Endodermal cell (in vitro differentiated cells): ENCODE data around the gene C1orf185. TPM values are rescaled to one million over a fixed set of nuclear protein-coding genes. Genes with fewer than 3 reads are reported as not detected.
"Not testable (repeated sequence)": the region's sequence is repeated elsewhere in the genome, so short reads cannot be mapped to it uniquely, and the experiment has no call there.

ENCODE experiments used
- DNase-seq: peaks from one replicate; pipeline ENCODE4 v3.0.0-alpha.2; 2017
- H3K27ac ChIP-seq: 2 replicates; pipeline ENCODE4 v1.5.1; 2013; ENCODE audit warnings: mild to moderate bottlenecking, low read depth, low read length, moderate library complexity
- H3K27me3 ChIP-seq: 2 replicates; pipeline ENCODE4 v1.6.1; 2013; ENCODE audit warnings: mild to moderate bottlenecking, low read length, moderate library complexity; ENCODE audit not compliant: insufficient read depth, control insufficient read depth, poor library complexity, severe bottlenecking
- H3K36me3 ChIP-seq: 2 replicates; pipeline ENCODE4 v1.7.0; 2013; ENCODE audit warnings: mild to moderate bottlenecking, low read length, moderate library complexity; ENCODE audit not compliant: control insufficient read depth, insufficient read depth
- H3K4me1 ChIP-seq: one replicate; pipeline ENCODE4 v1.7.0; 2013; ENCODE audit warnings: low read length; ENCODE audit not compliant: control insufficient read depth, insufficient read depth
- H3K4me3 ChIP-seq: 2 replicates; pipeline ENCODE4 v1.5.1; 2013; ENCODE audit warnings: mild to moderate bottlenecking, low read length, moderate library complexity
- H3K9ac ChIP-seq: 2 replicates; pipeline ENCODE4 v1.6.1; 2013; ENCODE audit warnings: mild to moderate bottlenecking, low read length, moderate library complexity; ENCODE audit not compliant: poor library complexity, severe bottlenecking; ENCODE audit errors: extremely low read depth
- H3K9me3 ChIP-seq: 2 replicates; pipeline ENCODE4 v1.6.1; 2013; ENCODE audit warnings: mild to moderate bottlenecking, low read length, moderate library complexity; ENCODE audit not compliant: control insufficient read depth
- H3K27ac Mint-ChIP-seq: 2 replicates; pipeline ENCODE4 v1.8.0; 2020; ENCODE audit warnings: mixed read lengths
- H3K27me3 Mint-ChIP-seq: 2 replicates; pipeline ENCODE4 v1.8.0; 2021; ENCODE audit warnings: mild to moderate bottlenecking, mixed read lengths; ENCODE audit not compliant: insufficient read depth
- H3K36me3 Mint-ChIP-seq: 2 replicates; pipeline ENCODE4 v1.8.0; 2020; ENCODE audit warnings: low read depth, mixed read lengths
- H3K4me1 Mint-ChIP-seq: 2 replicates; pipeline ENCODE4 v1.8.0; 2020; ENCODE audit warnings: mixed read lengths
- H3K4me3 Mint-ChIP-seq: 2 replicates; pipeline ENCODE4 v1.8.0; 2020; ENCODE audit warnings: mild to moderate bottlenecking, moderate library complexity, mixed read lengths
- H3K9me3 Mint-ChIP-seq: 2 replicates; pipeline ENCODE4 v1.8.0; 2020; ENCODE audit warnings: mild to moderate bottlenecking, mixed read lengths
- CTCF ChIP-seq: fragments of 200-600 bp; sonication (generic); conservative IDR thresholded peaks from 2 replicates; pipeline ENCODE4 v1.5.0; 2021; ENCODE audit warnings: antibody characterized with exemption, mild to moderate bottlenecking
- WGBS, 2 experiments: methylation state at CpG; one replicate each; pipeline versions ENCODE4 v1.1.5 to v1.1.7; 2013; ENCODE audit warnings: missing lambda C conversion rate in 2 of 2, mixed read lengths in 1 of 2; ENCODE audit not compliant: insufficient coverage in 1 of 2, insufficient read length in 1 of 2; 5-methylcytosine and 5-hydroxymethylcytosine counted together
- total RNA-seq, 2 donors: library from RNA; stranded (reverse); fragmentation: NEBNext Ultra II Directional in 1 of 2; extraction: Animal tissue kit (Norgen Biotek cat#: 25700) in 1 of 2; gene quantifications; 2 replicates in 1 of 2; 3 replicates in 1 of 2; pipeline ENCODE4 v1.2.1, GENCODE V29; 2021

Gene C1orf185
- total RNA-seq, 2 donors from 2014 or later, result not detected

- no peaks in the 10 kb centered on the region for H3K4me1 Mint-ChIP-seq
- Histone ChIP-seq H3K9ac (no peak overlapping the region), H3K4me1 (no peaks in the 10 kb centered on the region), H3K27me3 (no peaks in the 10 kb centered on the region), H3K9me3 (no peaks in the 10 kb centered on the region), H3K27ac (no peak overlapping the region), H3K4me3 (no peak overlapping the region), H3K36me3 (no peaks in the 10 kb centered on the region)
- 100% methylated on average over 1 of the region's 1 CpG; no CpG with 5 or more reads in 1 of the 2 experiments for WGBS, 2 experiments
- H3K36me3 Mint-ChIP-seq, result no peaks in the 10 kb centered on the region
- no peak for TF ChIP-seq CTCF
- peaks cover 3% of the 10 kb centered on the region for H3K27me3 Mint-ChIP-seq
- H3K9me3 Mint-ChIP-seq, result no peaks in the 10 kb centered on the region
- no peak overlapping the region for H3K4me3 Mint-ChIP-seq
- DNase-seq, result no peak
- no peak overlapping the region for H3K27ac Mint-ChIP-seq
These were observed 68.3 kb downstream of the C1orf185 start for GRCh38 chr1:51170342-51170741.

GRCh38 chr1:51172811-51173210, 70.8 kb downstream of the C1orf185 start:
- Mint-ChIP-seq H3K4me1 (no peaks in the 10 kb centered on the region), H3K27ac (no peak overlapping the region), H3K4me3 (no peak overlapping the region), H3K27me3 (no peaks in the 10 kb centered on the region), H3K36me3 (no peaks in the 10 kb centered on the region), H3K9me3 (no peaks in the 10 kb centered on the region)
- no peaks in the 10 kb centered on the region for H3K36me3 ChIP-seq
- H3K9ac ChIP-seq, result no peak overlapping the region
- no peaks in the 10 kb centered on the region for H3K4me1 ChIP-seq
- H3K27me3 ChIP-seq, result no peaks in the 10 kb centered on the region
- DNase-seq, result no peak
- H3K4me3 ChIP-seq, result no peak overlapping the region
- TF ChIP-seq CTCF, result no peak
- no peaks in the 10 kb centered on the region for H3K9me3 ChIP-seq
- no peak overlapping the region for H3K27ac ChIP-seq
- WGBS, 2 experiments, result 86 to 95% methylated on average over 2 to 3 of the region's 3 CpGs

- no peak for TF ChIP-seq CTCF
- H3K4me3 ChIP-seq, result no peak overlapping the region
- no peak overlapping the region for H3K9ac ChIP-seq
- no peaks in the 10 kb centered on the region for H3K36me3 ChIP-seq
- 76 to 81% methylated on average over 2 of the region's 2 CpGs for WGBS, 2 experiments
- Mint-ChIP-seq H3K27ac (no peak overlapping the region), H3K27me3 (no peaks in the 10 kb centered on the region), H3K9me3 (peaks cover 3% of the 10 kb centered on the region), H3K4me1 (no peaks in the 10 kb centered on the region), H3K36me3 (no peaks in the 10 kb centered on the region), H3K4me3 (no peak overlapping the region)
- no peaks in the 10 kb centered on the region for H3K27me3 ChIP-seq
- H3K9me3 ChIP-seq, result no peaks in the 10 kb centered on the region
- DNase-seq, result no peak
- no peaks in the 10 kb centered on the region for H3K4me1 ChIP-seq
- H3K27ac ChIP-seq, result no peak overlapping the region
These were observed 73.2 kb downstream of the C1orf185 start for GRCh38 chr1:51175278-51175677.

- H3K9me3 Mint-ChIP-seq, H3K36me3 Mint-ChIP-seq, H3K36me3 ChIP-seq, H3K9ac ChIP-seq, H3K9me3 ChIP-seq, H3K4me3 Mint-ChIP-seq, H3K27me3 ChIP-seq, H3K27me3 Mint-ChIP-seq, H3K27ac Mint-ChIP-seq, H3K4me1 ChIP-seq, H3K4me3 ChIP-seq, H3K4me1 Mint-ChIP-seq, H3K27ac ChIP-seq, DNase-seq: not testable (repeated sequence)
- WGBS, 2 experiments, result 92 to 100% methylated on average over 5 to 6 of the region's 6 CpGs
These were observed 76.0 kb downstream of the C1orf185 start for GRCh38 chr1:51177988-51178387.
